SK-N-SH treated with all-trans-retinoic acid at 6 μM for 48 hours (cell line): Measurements from ENCODE around the gene PRPS2.

Source experiments
- ARNTL ChIP-seq: fragments of 450-650 bp; formaldehyde crosslinking; IDR thresholded peaks from 2 replicates; pipeline ENCODE4 v1.5.0; 2020; ENCODE audit warnings: low read depth, mild to moderate bottlenecking, moderate library complexity, borderline replicate concordance
- ESRRG ChIP-seq: fragments of 250-450 bp; sonication (Bioruptor Pico); IDR thresholded peaks from 2 replicates; pipeline ENCODE4 v1.6.1; 2021; ENCODE audit warnings: mild to moderate bottlenecking
- GLIS3 ChIP-seq: fragments of 250-450 bp; sonication (Bioruptor Pico); IDR thresholded peaks from 2 replicates; pipeline ENCODE4 v1.5.0; 2020; ENCODE audit warnings: mild to moderate bottlenecking, moderate library complexity
- ISL1 ChIP-seq: fragments of 250-450 bp; sonication (Bioruptor Pico); IDR thresholded peaks from 2 replicates; pipeline ENCODE4 v2.1.2; 2022; ENCODE audit warnings: mild to moderate bottlenecking, moderate library complexity
- PATZ1 ChIP-seq: fragments of 250-450 bp; sonication (Bioruptor Pico); IDR thresholded peaks from 2 replicates; pipeline ENCODE4 v1.8.0; 2020; ENCODE audit warnings: mild to moderate bottlenecking, moderate library complexity, borderline replicate concordance
- PPARA ChIP-seq: fragments of 250-450 bp; sonication (Bioruptor Pico); IDR thresholded peaks from 2 replicates; pipeline ENCODE4 v1.5.0; 2020; ENCODE audit warnings: mild to moderate bottlenecking, borderline replicate concordance
- RARB ChIP-seq: fragments of 250-450 bp; sonication (Bioruptor Pico); IDR thresholded peaks from 2 replicates; pipeline ENCODE4 v1.8.0; 2021; ENCODE audit warnings: mild to moderate bottlenecking, moderate library complexity
- TCF4 ChIP-seq: fragments of 250-450 bp; sonication (Bioruptor Pico); IDR thresholded peaks from 2 replicates; pipeline ENCODE4 v1.8.0; 2021; ENCODE audit warnings: mild to moderate bottlenecking, moderate library complexity, borderline replicate concordance
- TOX ChIP-seq: fragments of 250-450 bp; sonication (Bioruptor Pico); IDR thresholded peaks from 2 replicates; pipeline ENCODE4 v1.8.0; 2021; ENCODE audit warnings: mild to moderate bottlenecking, moderate library complexity, borderline replicate concordance
- ZNF565 ChIP-seq: fragments of 450-650 bp; formaldehyde crosslinking; conservative IDR thresholded peaks from 2 replicates; pipeline ENCODE4 v1.5.0; 2020; ENCODE audit warnings: low read depth, mild to moderate bottlenecking, moderate library complexity
- ZNF70 ChIP-seq: fragments of 450-650 bp; formaldehyde crosslinking; IDR thresholded peaks from 2 replicates; pipeline ENCODE4 v1.5.0; 2020; ENCODE audit warnings: mild to moderate bottlenecking, moderate library complexity

GRCh38 chrX:12789976-12790375, 1.2 kb upstream of the PRPS2 start:
- TF ChIP-seq ARNTL (CRISPR knock-in tag), result no peak
- TF ChIP-seq PPARA (CRISPR knock-in tag), result no peak
- TF ChIP-seq ESRRG, result no peak
- no peak for TF ChIP-seq TOX (CRISPR knock-in tag)
- no peak for TF ChIP-seq ISL1 (CRISPR knock-in tag)
- TF ChIP-seq PATZ1, result no peak
- no peak for TF ChIP-seq TCF4 (CRISPR knock-in tag)
- no peak for TF ChIP-seq ZNF565 (CRISPR knock-in tag)
- TF ChIP-seq GLIS3 (CRISPR knock-in tag), result no peak
- TF ChIP-seq RARB, result no peak
- TF ChIP-seq ZNF70 (CRISPR knock-in tag), result no peak
